HCT116 (cell line): ENCODE measurements around the gene RBFOX2. TPM values are rescaled to one million over a fixed set of nuclear protein-coding genes. Genes with fewer than 3 reads are reported as not detected.
"Not testable (repeated sequence)": the region's sequence is repeated elsewhere in the genome, so short reads cannot be mapped to it uniquely, and the experiment has no call there.

Experiments used
- ATAC-seq: fragments of 200-7000 bp; cut with Tn5 transposase; 2 replicates; pipeline ENCODE4 v1.9.1; 2020; ENCODE audit warnings: mild to moderate bottlenecking, moderate library complexity
- BruUV-seq: library from RNA; stranded (reverse); fragments of 400-500 nt; replicated peaks from 2 replicates; lab custom pipeline; 2021; lab: Mats Ljungman, UMichigan
- CTCF ChIA-PET: fragments of 300-600 bp; sonication (Branson Sonifier 250); formaldehyde crosslinking; loops from one replicate; lab custom pipeline; 2021; ENCODE audit warnings: antibody characterized with exemption; lab: Charles Lee
- POLR2A ChIA-PET: fragments of 300-600, 350-600 bp; sonication (Branson Sonifier 250); formaldehyde crosslinking; loops from one replicate; lab custom pipeline; 2021; ENCODE audit warnings: antibody characterized with exemption; lab: Charles Lee
- RAD21 ChIA-PET, 2 experiments: fragments of 300-600 bp; sonication (Branson Sonifier 250); formaldehyde crosslinking; loops; one replicate each; lab custom pipeline; 2023; ENCODE audit warnings: low total read pairs in 2 of 2; ENCODE audit not compliant: uncharacterized antibody in 2 of 2, unreplicated experiment in 2 of 2, low non-redundant PET in 1 of 2; lab: Charles Lee
- DNase-seq: peaks from one replicate; pipeline ENCODE4 v3.0.0-alpha.2; 2010; ENCODE audit warnings: low read depth, low spot score
- H2AFZ ChIP-seq: fragments of 200-600 bp; shearing (Covaris generic), sonication (generic); 2 replicates; pipeline ENCODE4 v1.6.1; 2017; ENCODE audit warnings: low read depth, mixed run types, mixed read lengths, antibody characterized with exemption, low read length; ENCODE audit not compliant: poor library complexity, severe bottlenecking
- H3K27ac ChIP-seq: 2 replicates; pipeline ENCODE4 v1.5.1; 2012; ENCODE audit warnings: low read depth, low read length
- H3K27me3 ChIP-seq: fragments of 200-600 bp; sonication (generic); 2 replicates; pipeline ENCODE4 v1.6.1; 2016; ENCODE audit warnings: mixed run types, low read length, mixed read lengths; ENCODE audit not compliant: insufficient read depth
- H3K36me3 ChIP-seq, 2 experiments: fragments of 200-500 bp in 1 of 2; fragments of 200-600 bp in 1 of 2; sonication (Bioruptor generic) in 1 of 2; sonication (generic) in 1 of 2; 2 replicates each; pipeline versions ENCODE4 v1.5.1 to v1.6.1; 2014 to 2016; ENCODE audit warnings: low read length in 2 of 2, inconsistent platforms in 1 of 2, mixed read lengths in 1 of 2, mixed run types in 1 of 2; ENCODE audit not compliant: insufficient read depth in 2 of 2, control insufficient read depth in 1 of 2
- H3K4me1 ChIP-seq, 2 experiments: fragments of 200-600 bp in 1 of 2; sonication (generic) in 1 of 2; 2 replicates each; pipeline versions ENCODE4 v1.5.1 to v1.6.1; 2012 to 2017; ENCODE audit warnings: low read length in 2 of 2, inconsistent platforms in 1 of 2, mild to moderate bottlenecking in 1 of 2, mixed read lengths in 1 of 2, mixed run types in 1 of 2, moderate library complexity in 1 of 2; ENCODE audit not compliant: insufficient read depth in 2 of 2, control insufficient read depth in 1 of 2
- H3K4me2 ChIP-seq: fragments of 200-600 bp; sonication (generic); 2 replicates; pipeline ENCODE4 v1.6.1; 2017; ENCODE audit warnings: mixed run types, low read length, mixed read lengths
- H3K4me3 ChIP-seq, 2 experiments: fragments of 200-600 bp in 1 of 2; sonication (generic) in 1 of 2; replicated peaks in 1 of 2; 2 replicates each; pipeline ENCODE4 v1.5.1; 2011 to 2016; ENCODE audit warnings: low read length in 2 of 2, control low read depth in 1 of 2, low read depth in 1 of 2, mild to moderate bottlenecking in 1 of 2, mixed read lengths in 1 of 2, mixed run types in 1 of 2
- H3K79me2 ChIP-seq: fragments of 200-600 bp; sonication (generic); 2 replicates; pipeline ENCODE4 v1.6.1; 2017; ENCODE audit warnings: mild to moderate bottlenecking, mixed run types, low read length, moderate library complexity, mixed read lengths; ENCODE audit not compliant: insufficient read depth
- H3K9ac ChIP-seq: fragments of 200-600 bp; sonication (generic); 2 replicates; pipeline ENCODE4 v1.6.1; 2016; ENCODE audit warnings: low read length, mixed read lengths
- H3K9me2 ChIP-seq: fragments of 200-600 bp; sonication (generic), shearing (Covaris generic); 2 replicates; pipeline ENCODE4 v1.6.1; 2017; ENCODE audit warnings: mixed run types, mild to moderate bottlenecking, moderate library complexity; ENCODE audit not compliant: insufficient read depth
- H3K9me3 ChIP-seq, 2 experiments: fragments of 200-500 bp in 1 of 2; fragments of 200-600 bp in 1 of 2; sonication (Bioruptor generic) in 1 of 2; sonication (generic) in 1 of 2; 2 replicates each; pipeline ENCODE4 v1.6.1; 2014 to 2017; ENCODE audit warnings: low read length in 2 of 2, mixed read lengths in 2 of 2, inconsistent platforms in 1 of 2, low read depth in 1 of 2, mild to moderate bottlenecking in 1 of 2, mixed run types in 1 of 2, moderate library complexity in 1 of 2; ENCODE audit not compliant: control insufficient read depth in 1 of 2, insufficient read depth in 1 of 2
- H4K20me1 ChIP-seq: fragments of 200-600 bp; sonication (generic), shearing (Covaris generic); 2 replicates; pipeline ENCODE4 v1.6.1; 2017; ENCODE audit warnings: mixed run types, mild to moderate bottlenecking, moderate library complexity; ENCODE audit not compliant: insufficient read depth
- CTCF ChIP-seq, 3 experiments: fragments of 200-600 bp in 1 of 3; sonication (generic) in 1 of 3; IDR thresholded peaks in 2 of 3; conservative IDR thresholded peaks in 1 of 3; 2 replicates each; pipeline ENCODE4 v1.5.1; 2012 to 2017; ENCODE audit warnings: low read depth in 2 of 3, low read length in 2 of 3, antibody characterized with exemption in 1 of 3, borderline replicate concordance in 1 of 3, control low read depth in 1 of 3, mild to moderate bottlenecking in 1 of 3, mixed read lengths in 1 of 3, mixed run types in 1 of 3, moderate library complexity in 1 of 3; ENCODE audit not compliant: insufficient read depth in 1 of 3
- POLR2AphosphoS5 ChIP-seq: IDR thresholded peaks from 2 replicates; pipeline ENCODE4 v1.6.1; 2011; ENCODE audit warnings: mild to moderate bottlenecking, low read depth, low read length, moderate library complexity
- intact Hi-C: fragments of 100-400 bp; cut with micrococcal nuclease; formaldehyde crosslinking; loops from 2 replicates; pipeline ENCODE4 v1.10.0; 2022
- total RNA-seq: library from RNA; stranded (reverse); gene quantifications from one replicate; pipeline ENCODE4 v1.2.1, GENCODE V29; 2021; ENCODE audit not compliant: unreplicated experiment

The RBFOX2 gene
- total RNA-seq, 1 experiment from 2014 or later, result 83.9 TPM

GRCh38 chr22:35739076-35739930, 289.3 kb downstream of the RBFOX2 start:
- ChIA-PET RAD21 (no interaction called here), CTCF (interaction anchor here (1.0 kb wide), 1 partner anchor 107 kb away, joined by 3 read pairs; no protein-coding TSS in a partner anchor), POLR2A (no interaction called here)
- DNase-seq (no peak), ATAC-seq (no peak)
- Histone ChIP-seq H3K27ac (no peak overlapping the region), H3K9ac (no peak overlapping the region), H4K20me1 (no peaks in the 10 kb centered on the region; the same call in 1 of the 2 replicates), H3K27me3 (no peaks in the 10 kb centered on the region), H2AFZ (no peak overlapping the region), H3K4me2 (no peak overlapping the region), H3K4me3 (no peak overlapping the region), H3K79me2 (no peaks in the 10 kb centered on the region), H3K4me1 (peaks cover 29 to 36% of the 10 kb centered on the region in 2 experiments), H3K36me3 (no peaks in the 10 kb centered on the region), H3K9me3 (no peaks in the 10 kb centered on the region), H3K9me2 (no peaks in the 10 kb centered on the region)
- intact Hi-C loops, result no loop called here
- no TSS peak for BruUV-seq
- TF ChIP-seq CTCF (IDR thresholded peaks at IDR 0.05 in 2 of 3, conservative IDR thresholded peaks at IDR 0.05 in 1 of 3; ENCODE audit: borderline replicate concordance in 1 of 3, insufficient read depth in 1 of 3, low read depth in 2 of 3, low read length in 2 of 3) (peak in 2 of 3 experiments; percentile 38 to 40; a peak in 3 of 6 replicates), POLR2AphosphoS5 (no peak)

GRCh38 chr22:35737886-35738285, 290.7 kb downstream of the RBFOX2 start:
- H3K4me2 ChIP-seq, RAD21 ChIA-PET, ATAC-seq, H3K36me3 ChIP-seq, CTCF ChIA-PET, H3K27me3 ChIP-seq, H3K9me2 ChIP-seq, POLR2A ChIA-PET, H3K4me3 ChIP-seq, H4K20me1 ChIP-seq, H3K9me3 ChIP-seq, DNase-seq, H2AFZ ChIP-seq, intact Hi-C loops, BruUV-seq, H3K9ac ChIP-seq, H3K79me2 ChIP-seq, H3K27ac ChIP-seq: not testable (repeated sequence)
- H3K4me1 ChIP-seq, result peaks cover 16 to 22% of the 10 kb centered on the region in 2 experiments
